Small intestine (tissue), 16 donors: ENCODE results near the gene ACBD6. TPM values are rescaled to one million over a fixed set of nuclear protein-coding genes. Genes with fewer than 3 reads are reported as not detected.
"Not testable (repeated sequence)": the region's sequence is repeated elsewhere in the genome, so short reads cannot be mapped to it uniquely, and the experiment has no call there.

Experiments
- DNase-seq, 2 donors: peaks; one replicate each; pipeline versions ENCODE4 v3.0.0 to v3.0.0-alpha.2; 2013
- FAIRE-seq: peaks from 2 replicates; lab custom pipeline; 2012; peaks lifted over from hg19 to GRCh38; lab: Jason Lieb, UNC
- H3K27ac ChIP-seq, 3 donors: one replicate each; pipeline ENCODE4 v1.5.1; 2013; ENCODE audit warnings: low read length in 2 of 3, mild to moderate bottlenecking in 2 of 3, control low read depth in 1 of 3, inconsistent platforms in 1 of 3, low read depth in 1 of 3, moderate library complexity in 1 of 3
- H3K27me3 ChIP-seq, 3 donors: one replicate each; pipeline ENCODE4 v1.6.1; 2013; ENCODE audit warnings: low read length in 3 of 3, inconsistent platforms in 1 of 3; ENCODE audit not compliant: control insufficient read depth in 3 of 3, insufficient read depth in 3 of 3
- H3K36me3 ChIP-seq, 3 donors: one replicate each; pipeline ENCODE4 v1.6.1; 2013; ENCODE audit warnings: low read length in 3 of 3, inconsistent platforms in 1 of 3, low read depth in 1 of 3, mild to moderate bottlenecking in 1 of 3, moderate library complexity in 1 of 3; ENCODE audit not compliant: control insufficient read depth in 3 of 3, insufficient read depth in 2 of 3
- H3K4me1 ChIP-seq, 3 donors: one replicate each; pipeline ENCODE4 v1.6.1; 2013; ENCODE audit warnings: low read length in 2 of 3, inconsistent platforms in 1 of 3, low read depth in 1 of 3, mild to moderate bottlenecking in 1 of 3, moderate library complexity in 1 of 3; ENCODE audit not compliant: control insufficient read depth in 3 of 3, insufficient read depth in 2 of 3
- H3K4me3 ChIP-seq, 3 donors: one replicate each; pipeline ENCODE4 v1.5.1; 2013; ENCODE audit warnings: low read length in 3 of 3, control low read depth in 1 of 3, inconsistent platforms in 1 of 3, low read depth in 1 of 3, mild to moderate bottlenecking in 1 of 3, moderate library complexity in 1 of 3
- H3K9me3 ChIP-seq, 2 donors: one replicate each; pipeline ENCODE4 v1.6.1; 2013; ENCODE audit warnings: low read depth in 1 of 2, low read length in 1 of 2; ENCODE audit not compliant: control insufficient read depth in 2 of 2, insufficient read depth in 1 of 2
- WGBS, 3 donors: extraction: QIAGEN DNeasy Blood & Tissue Kit; methylation state at CpG; one replicate each; pipeline ENCODE4 v1.1.7; 2013; 5-methylcytosine and 5-hydroxymethylcytosine counted together
- long read RNA-seq, 10 donors: transcript quantifications; one replicate each; lab custom pipeline, GENCODE V29; 2026
- polyA plus RNA-seq, 4 donors: library from polyadenylated mRNA; stranded (reverse) in 3 of 4; unstranded in 1 of 4; fragments of 200-250 nt in 3 of 4; fragments of 120-200 nt in 1 of 4; gene quantifications; one replicate each; pipeline versions ENCODE4 v1.2.1 to v1.2.3, GENCODE V29; 2013
- donor health status: healthy with polysubstance abuse.
- donor health status: control.
- donor health status: control.
- donor health status: Bipolar disorder and iron deficiency.
- donor health status: healthy.

ACBD6 gene, protein sequence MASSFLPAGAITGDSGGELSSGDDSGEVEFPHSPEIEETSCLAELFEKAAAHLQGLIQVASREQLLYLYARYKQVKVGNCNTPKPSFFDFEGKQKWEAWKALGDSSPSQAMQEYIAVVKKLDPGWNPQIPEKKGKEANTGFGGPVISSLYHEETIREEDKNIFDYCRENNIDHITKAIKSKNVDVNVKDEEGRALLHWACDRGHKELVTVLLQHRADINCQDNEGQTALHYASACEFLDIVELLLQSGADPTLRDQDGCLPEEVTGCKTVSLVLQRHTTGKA
- polyA plus RNA-seq = 10 to 100 TPM; 12.7 to 49.5 (median 20.7) TPM
- long read RNA-seq, donor 1 = 0 reads
- long read RNA-seq, donor 2, partial matches to known transcripts = 13 of 17 reads
- long read RNA-seq, donor 2, other reads (novel, unspliced or antisense) = 0 of 17 reads
- long read RNA-seq, donor 3, transcript ACBD6-201 (8 exons, 1,670 nt) = major isoform, 10 of 15 reads
- long read RNA-seq, donor 3, partial matches to known transcripts = 5 of 15 reads
- long read RNA-seq, donor 3, other reads (novel, unspliced or antisense) = 0 of 15 reads
- long read RNA-seq, donor 4 = 0 reads
- long read RNA-seq, donor 5, partial matches to known transcripts = 0 of 1 reads
- long read RNA-seq, donor 5, other reads (novel, unspliced or antisense) = 0 of 1 reads
- long read RNA-seq, donor 6, transcript ACBD6-201 (8 exons, 1,670 nt) = major isoform, 9 of 9 reads
- long read RNA-seq, donor 6, partial matches to known transcripts = 0 of 9 reads
- long read RNA-seq, donor 6, other reads (novel, unspliced or antisense) = 0 of 9 reads
- long read RNA-seq, donor 7 = 0 reads
- long read RNA-seq, donor 8 = 0 reads
- long read RNA-seq, donor 9, partial matches to known transcripts = 0 of 4 reads
- long read RNA-seq, donor 9, other reads (novel, unspliced or antisense) = 0 of 4 reads
- long read RNA-seq, donor 10, transcript ACBD6-201 (8 exons, 1,670 nt) = major isoform, 14 of 14 reads
- long read RNA-seq, donor 10, partial matches to known transcripts = 0 of 14 reads
- long read RNA-seq, donor 10, other reads (novel, unspliced or antisense) = 0 of 14 reads

DNA sequence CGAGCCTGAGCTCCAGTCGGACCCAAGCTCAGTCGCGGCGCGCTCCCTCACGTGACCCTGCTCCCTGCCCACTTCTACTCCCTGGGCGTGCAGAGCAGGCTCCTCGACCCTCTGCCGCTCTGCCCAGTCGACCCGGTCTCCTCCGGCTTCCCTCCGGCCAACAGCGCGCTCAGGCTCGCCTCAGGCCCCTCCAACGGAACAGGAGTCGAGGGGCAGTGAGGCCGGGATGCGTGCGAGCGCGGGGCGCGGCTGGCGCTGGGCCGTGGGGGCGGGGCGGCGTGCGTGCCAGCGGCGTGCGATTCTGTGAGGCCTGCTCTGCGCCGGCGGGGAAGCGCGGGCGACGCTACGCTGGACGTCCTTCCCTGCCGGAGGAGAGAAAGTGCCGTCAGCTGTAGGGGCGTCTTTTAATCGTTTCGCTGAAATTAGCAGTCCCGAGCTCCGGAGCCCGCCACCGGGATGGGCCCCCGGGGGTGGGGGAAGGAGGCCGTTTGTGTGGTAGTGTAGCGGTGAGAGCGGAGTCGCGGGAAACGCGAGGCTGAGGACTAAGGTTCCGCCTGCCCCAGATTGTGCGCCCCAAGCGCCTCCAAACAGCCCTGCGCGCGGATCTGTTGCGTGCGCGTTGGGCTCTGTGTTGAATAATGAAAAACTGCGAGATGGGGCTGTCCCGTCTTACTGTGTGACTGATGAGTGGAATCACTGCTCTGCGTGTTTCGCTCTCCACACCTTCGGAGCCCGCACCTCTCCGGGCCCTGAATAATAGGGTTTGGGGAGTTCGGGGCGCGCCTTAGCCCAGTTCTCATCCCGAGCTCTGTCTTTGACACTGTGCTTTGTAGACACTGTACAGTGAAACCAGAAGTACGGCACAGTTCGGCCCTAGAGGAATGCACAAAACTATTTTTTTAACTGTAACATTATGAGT is at the start of gene ACBD6:
ACBD6 (minus strand) TSS at position 217 of the 919 bp plus-strand sequence. CDS start 311 bp downstream, outside the sequence.
- H3K36me3 ChIP-seq = peaks cover 0 to 8% (median 0%) of the 10 kb centered on the region in 3 donors
- peak within 1 kb of the TSS; percentile 72 to 95 (median 90) for H3K27ac ChIP-seq
- FAIRE-seq = no peak
- peak within 1 kb of the TSS; percentile 57 to 95 (median 82) for H3K4me3 ChIP-seq
- no peaks in the 10 kb centered on the region for H3K9me3 ChIP-seq
- no peaks in the 10 kb centered on the region for H3K27me3 ChIP-seq
- DNase-seq = peak; percentile 86 to 94
- 0% methylated on average over 76 to 83 of the region's 83 CpGs for WGBS, 3 donors
- H3K4me1 ChIP-seq = peaks cover 0 to 4% (median 2%) of the 10 kb centered on the region in 3 donors

DNA sequence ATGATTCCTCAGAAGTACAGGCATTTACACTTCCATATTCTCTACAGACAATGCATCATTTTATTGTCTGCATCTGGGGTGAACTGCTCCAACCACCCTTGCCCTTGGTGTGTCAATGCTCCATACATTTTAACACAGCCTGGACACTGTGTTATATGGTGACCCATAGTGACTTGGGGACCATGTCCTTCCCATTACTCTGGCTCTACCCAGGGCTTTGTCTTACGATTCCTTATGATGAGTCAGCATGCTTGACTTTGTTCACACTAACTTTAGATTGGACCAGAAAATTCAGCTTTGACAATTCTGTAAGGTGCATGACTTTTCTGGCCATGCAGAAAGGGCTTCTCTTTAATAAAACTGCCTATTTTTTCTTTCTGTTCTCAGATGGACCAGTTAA is 49.6 kb upstream of the ACBD6 start:
- Histone ChIP-seq H3K36me3 (no peaks in the 10 kb centered on the region), H3K27ac (no peak overlapping the region), H3K4me1 (no peaks in the 10 kb centered on the region), H3K4me3 (no peak overlapping the region), H3K9me3 (no peaks in the 10 kb centered on the region), H3K27me3 (no peaks in the 10 kb centered on the region)
- WGBS, 3 donors = 78 to 84% (median 80%) methylated on average over 1 of the region's 1 CpG
- FAIRE-seq (no peak), DNase-seq (no peak)

DNA sequence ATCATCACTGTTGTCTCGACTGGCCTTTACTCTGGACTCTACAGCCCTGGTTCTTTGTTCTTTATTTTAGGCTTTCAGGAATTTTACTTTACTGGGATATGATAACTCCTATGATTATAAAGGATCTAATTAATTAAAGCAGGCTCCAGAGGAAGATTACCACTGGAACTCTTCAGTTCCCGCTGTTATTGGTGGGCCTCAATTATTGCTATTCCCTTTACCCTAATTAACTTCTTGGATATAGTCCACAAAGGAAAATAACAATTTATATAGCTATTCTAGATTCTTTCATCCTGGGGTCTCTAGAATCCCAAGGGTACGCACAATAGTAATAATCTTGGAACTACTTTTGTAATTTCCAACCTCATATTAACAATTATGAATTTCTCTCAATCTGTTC is 47.9 kb upstream of the ACBD6 start:
- Histone ChIP-seq H3K4me3 (no peak overlapping the region), H3K27ac (no peak overlapping the region), H3K9me3 (no peaks in the 10 kb centered on the region), H3K36me3 (no peaks in the 10 kb centered on the region), H3K27me3 (no peaks in the 10 kb centered on the region), H3K4me1 (no peaks in the 10 kb centered on the region)
- 82 to 91% (median 85%) methylated on average over 3 of the region's 3 CpGs for WGBS, 3 donors
- no peak for FAIRE-seq
- DNase-seq = no peak

DNA sequence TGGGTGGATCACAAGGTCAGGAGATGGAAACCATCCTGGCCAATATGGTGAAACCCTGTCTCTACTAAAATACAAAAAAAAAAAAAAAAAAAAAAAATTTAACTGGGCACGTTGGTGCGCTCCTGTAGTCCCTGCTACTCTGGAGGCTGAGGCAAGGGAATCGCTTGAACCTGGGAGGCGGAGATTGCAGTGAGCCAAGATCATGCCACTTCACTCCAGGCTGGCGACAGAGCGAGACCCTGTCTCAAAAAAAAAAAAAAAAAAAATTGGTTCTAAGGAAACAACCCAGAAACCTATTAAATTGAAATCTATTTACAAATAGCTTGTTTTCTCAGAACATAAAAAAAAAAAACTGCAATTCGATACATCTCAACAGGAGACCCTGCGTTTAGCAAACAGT is 47.4 kb upstream of the ACBD6 start:
- not testable (repeated sequence) for H3K27me3 ChIP-seq, FAIRE-seq, H3K4me3 ChIP-seq, H3K36me3 ChIP-seq, H3K4me1 ChIP-seq, DNase-seq, H3K9me3 ChIP-seq, H3K27ac ChIP-seq
- 91 to 96% (median 93%) methylated on average over 8 of the region's 8 CpGs for WGBS, 3 donors

DNA sequence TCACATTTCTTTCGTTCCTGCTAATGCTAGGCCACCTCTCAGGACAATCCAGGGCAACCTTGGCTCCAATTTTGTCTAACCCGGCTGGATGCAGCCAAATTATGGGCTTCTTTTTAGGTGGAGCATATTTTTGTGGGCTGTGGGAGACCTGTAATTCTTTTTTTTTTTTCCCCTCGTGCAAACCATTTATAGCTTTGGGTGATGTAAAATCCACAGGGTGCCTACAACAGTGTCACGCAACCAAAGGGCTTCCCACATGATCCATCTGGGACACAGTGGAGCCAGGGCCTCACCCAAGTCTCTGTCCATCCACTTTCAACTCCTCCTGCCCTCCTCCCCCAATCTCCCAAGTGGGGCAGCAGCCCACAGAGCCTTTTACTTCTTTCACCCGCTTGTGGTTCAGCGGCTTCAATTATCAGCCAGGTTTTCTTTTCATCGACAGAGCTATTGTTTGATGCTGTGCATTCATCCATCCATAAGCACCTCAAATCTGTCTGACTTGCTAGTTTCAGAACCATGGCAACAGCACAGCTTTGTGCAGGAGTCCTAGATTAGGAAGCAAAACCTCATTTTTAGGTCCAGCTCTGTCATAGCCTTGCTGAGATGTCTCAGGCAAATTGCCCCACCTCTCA is 46.4 kb upstream of the ACBD6 start:
- Histone ChIP-seq H3K4me1 (no peaks in the 10 kb centered on the region), H3K9me3 (no peaks in the 10 kb centered on the region), H3K27me3 (no peaks in the 10 kb centered on the region), H3K36me3 (no peaks in the 10 kb centered on the region), H3K27ac (no peak overlapping the region), H3K4me3 (no peak overlapping the region)
- WGBS, 3 donors = 84 to 90% (median 88%) methylated on average over 7 of the region's 7 CpGs
- FAIRE-seq = no peak
- DNase-seq = no peak

DNA sequence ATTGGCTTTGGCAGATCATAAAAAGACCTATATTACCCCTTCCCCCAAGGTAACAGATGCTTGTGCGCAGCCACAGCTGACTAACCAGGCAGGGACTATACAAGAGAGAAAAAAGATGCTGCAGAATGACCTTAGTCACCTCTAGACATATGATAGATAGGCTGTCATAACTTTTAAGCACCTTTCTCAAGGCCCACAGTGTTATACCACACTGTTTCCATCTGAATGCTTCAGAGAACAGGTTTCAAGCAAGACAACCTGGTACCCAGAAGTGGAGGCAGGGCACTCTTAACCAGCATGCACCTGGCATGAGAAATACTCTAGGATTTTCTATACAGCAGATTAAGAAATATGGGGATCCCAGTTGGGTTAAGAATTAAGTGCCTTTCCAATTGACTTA is 43.6 kb upstream of the ACBD6 start:
- DNase-seq (no peak), FAIRE-seq (no peak)
- Histone ChIP-seq H3K27ac (no peak overlapping the region), H3K4me3 (no peak overlapping the region), H3K9me3 (no peaks in the 10 kb centered on the region), H3K4me1 (no peaks in the 10 kb centered on the region), H3K36me3 (no peaks in the 10 kb centered on the region), H3K27me3 (no peaks in the 10 kb centered on the region)
- WGBS, 3 donors = 93 to 100% (median 97%) methylated on average over 1 of the region's 1 CpG

DNA sequence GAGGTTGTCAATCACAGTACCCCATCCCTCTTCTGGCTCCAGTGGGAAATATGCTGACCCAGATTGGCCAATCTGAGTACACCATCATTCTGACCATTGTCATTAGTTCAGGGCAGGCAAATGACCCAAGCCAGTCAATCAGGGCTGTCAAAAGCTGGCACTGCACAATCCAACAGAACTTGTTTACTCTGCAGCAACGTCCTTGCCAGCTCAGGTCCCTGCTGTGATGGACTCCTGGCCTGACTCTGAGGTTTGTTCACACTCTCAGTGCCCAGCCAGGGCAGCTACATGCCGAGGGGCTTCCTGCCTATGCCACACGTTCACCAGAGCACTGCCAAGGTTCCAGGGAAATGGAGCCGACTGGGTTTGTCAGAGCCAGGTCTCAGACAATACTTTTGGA is 41.7 kb upstream of the ACBD6 start:
- FAIRE-seq (no peak), DNase-seq (no peak)
- Histone ChIP-seq H3K4me1 (no peaks in the 10 kb centered on the region), H3K9me3 (no peaks in the 10 kb centered on the region), H3K27me3 (no peaks in the 10 kb centered on the region), H3K4me3 (no peak overlapping the region), H3K36me3 (no peaks in the 10 kb centered on the region), H3K27ac (no peak overlapping the region)
- 74 to 82% (median 76%) methylated on average over 4 of the region's 4 CpGs for WGBS, 3 donors
